Measurements from ENCODE around the gene CLVS2.

DNA sequence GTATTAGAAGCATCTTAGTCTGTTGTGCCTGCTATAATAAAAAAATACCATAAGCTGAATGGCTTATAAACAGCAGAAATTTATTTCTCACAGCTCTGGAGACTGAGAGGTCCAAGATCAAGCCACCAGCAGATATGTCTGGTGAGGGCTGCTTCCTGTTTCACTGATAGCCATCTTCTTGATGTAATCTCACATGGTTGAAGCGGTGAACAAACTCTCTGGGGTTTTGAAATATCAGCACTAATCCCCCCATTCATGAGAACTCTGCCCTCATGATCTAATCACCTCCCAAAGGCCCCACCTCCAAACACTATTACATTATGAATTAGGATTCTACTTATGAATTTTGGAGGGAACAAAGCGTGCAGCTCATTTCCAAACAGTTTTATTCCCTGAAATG is 11.6 kb upstream of the CLVS2 start:
- TF ChIP-seq, protein P1, sequence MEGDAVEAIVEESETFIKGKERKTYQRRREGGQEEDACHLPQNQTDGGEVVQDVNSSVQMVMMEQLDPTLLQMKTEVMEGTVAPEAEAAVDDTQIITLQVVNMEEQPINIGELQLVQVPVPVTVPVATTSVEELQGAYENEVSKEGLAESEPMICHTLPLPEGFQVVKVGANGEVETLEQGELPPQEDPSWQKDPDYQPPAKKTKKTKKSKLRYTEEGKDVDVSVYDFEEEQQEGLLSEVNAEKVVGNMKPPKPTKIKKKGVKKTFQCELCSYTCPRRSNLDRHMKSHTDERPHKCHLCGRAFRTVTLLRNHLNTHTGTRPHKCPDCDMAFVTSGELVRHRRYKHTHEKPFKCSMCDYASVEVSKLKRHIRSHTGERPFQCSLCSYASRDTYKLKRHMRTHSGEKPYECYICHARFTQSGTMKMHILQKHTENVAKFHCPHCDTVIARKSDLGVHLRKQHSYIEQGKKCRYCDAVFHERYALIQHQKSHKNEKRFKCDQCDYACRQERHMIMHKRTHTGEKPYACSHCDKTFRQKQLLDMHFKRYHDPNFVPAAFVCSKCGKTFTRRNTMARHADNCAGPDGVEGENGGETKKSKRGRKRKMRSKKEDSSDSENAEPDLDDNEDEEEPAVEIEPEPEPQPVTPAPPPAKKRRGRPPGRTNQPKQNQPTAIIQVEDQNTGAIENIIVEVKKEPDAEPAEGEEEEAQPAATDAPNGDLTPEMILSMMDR (IDR thresholded peaks at IDR 0.05): no peak
- no peak for TF ChIP-seq ZFX (IDR thresholded peaks at IDR 0.05; ENCODE audit: borderline replicate concordance)

Measured in 22Rv1 (cell line).